T-helper 2 cell treated with Interferon-gamma antibody and Interleukin-4, amounts not matched to agents 5 μg/mL and 100 μg/mL, for 36 hours (primary cell): ENCODE results near the gene TGFBR3.

Source experiments
- DNase-seq: peaks from one replicate; pipeline ENCODE4 v3.0.0; 2021; ENCODE audit warnings: low spot score
- H3K27ac Mint-ChIP-seq: one replicate; pipeline ENCODE4 v1.8.0; 2021; ENCODE audit warnings: mild to moderate bottlenecking, mixed read lengths
- H3K27me3 Mint-ChIP-seq: one replicate; pipeline ENCODE4 v1.8.0; 2021; ENCODE audit warnings: low read depth, mixed read lengths
- H3K36me3 Mint-ChIP-seq: one replicate; pipeline ENCODE4 v1.8.0; 2021; ENCODE audit warnings: low read depth, mixed read lengths
- H3K4me1 Mint-ChIP-seq: one replicate; pipeline ENCODE4 v1.8.0; 2021; ENCODE audit warnings: low read depth, mixed read lengths
- H3K4me3 Mint-ChIP-seq: one replicate; pipeline ENCODE4 v1.8.0; 2022; ENCODE audit warnings: mild to moderate bottlenecking, moderate library complexity, mixed read lengths
- H3K9me3 Mint-ChIP-seq: one replicate; pipeline ENCODE4 v1.8.0; 2021; ENCODE audit warnings: mixed read lengths

TGFBR3 gene

DNA sequence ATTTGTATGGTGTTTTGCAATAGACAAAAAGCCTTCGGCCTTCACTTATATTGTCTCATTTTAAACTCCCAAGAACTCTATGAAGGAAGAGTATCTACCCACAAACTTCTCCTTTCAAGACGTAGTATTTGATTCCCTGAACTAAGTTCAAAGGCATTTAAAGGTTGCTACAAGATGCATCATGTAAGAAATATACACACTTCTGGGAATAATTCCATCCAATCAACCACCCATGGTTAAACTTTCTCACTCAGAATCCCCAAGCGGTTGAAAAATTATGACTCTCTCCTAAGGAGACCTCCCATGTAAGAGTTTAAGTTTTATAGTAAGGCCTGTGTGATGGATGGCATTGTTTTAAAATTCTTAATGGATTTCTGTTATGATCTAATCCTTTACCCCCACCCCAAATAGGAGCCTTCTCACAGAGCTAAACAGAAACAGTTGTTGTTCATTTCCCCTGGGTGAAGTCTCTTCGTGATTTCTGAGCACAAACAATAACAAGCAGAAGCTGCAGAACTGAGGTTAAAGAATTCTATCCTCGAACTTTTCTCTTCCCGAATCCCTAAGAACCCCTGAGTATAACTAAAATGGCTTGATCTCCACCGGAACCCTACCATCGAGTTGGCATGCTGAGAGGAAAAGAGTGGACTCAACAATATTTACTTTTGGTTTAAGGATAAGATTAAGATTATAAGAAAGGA lies 185.0 kb downstream of the TGFBR3 start:
- H3K4me3 Mint-ChIP-seq, result no peak overlapping the region
- H3K4me1 Mint-ChIP-seq, result peaks cover 42% of the 10 kb centered on the region
- no peak overlapping the region for H3K27ac Mint-ChIP-seq
- H3K9me3 Mint-ChIP-seq, result no peaks in the 10 kb centered on the region
- no peaks in the 10 kb centered on the region for H3K27me3 Mint-ChIP-seq
- DNase-seq, result no peak
- peaks cover 35% of the 10 kb centered on the region for H3K36me3 Mint-ChIP-seq

DNA sequence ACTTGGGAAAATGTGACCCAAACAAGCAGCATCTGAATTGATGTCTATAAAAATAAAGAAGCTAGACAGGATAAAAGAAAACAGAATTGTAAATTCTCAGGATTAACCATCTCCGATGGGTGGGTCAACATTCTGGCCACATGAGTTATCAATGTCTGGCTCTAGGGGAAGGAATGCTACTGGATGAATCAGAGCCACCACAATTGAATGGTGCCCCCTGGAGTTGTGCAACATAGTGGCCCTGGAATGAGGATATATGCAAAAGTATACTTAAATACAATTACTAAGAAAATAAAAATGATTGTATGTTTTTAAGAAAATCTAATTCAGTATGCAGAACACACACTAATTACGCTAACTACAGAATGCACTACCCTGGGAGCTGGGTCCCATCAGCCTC lies 185.6 kb downstream of the TGFBR3 start:
- Mint-ChIP-seq H3K4me1 (peaks cover 42% of the 10 kb centered on the region), H3K27me3 (no peaks in the 10 kb centered on the region), H3K4me3 (no peak overlapping the region), H3K36me3 (peaks cover 39% of the 10 kb centered on the region), H3K27ac (no peak overlapping the region), H3K9me3 (no peaks in the 10 kb centered on the region)
- DNase-seq, result no peak

DNA sequence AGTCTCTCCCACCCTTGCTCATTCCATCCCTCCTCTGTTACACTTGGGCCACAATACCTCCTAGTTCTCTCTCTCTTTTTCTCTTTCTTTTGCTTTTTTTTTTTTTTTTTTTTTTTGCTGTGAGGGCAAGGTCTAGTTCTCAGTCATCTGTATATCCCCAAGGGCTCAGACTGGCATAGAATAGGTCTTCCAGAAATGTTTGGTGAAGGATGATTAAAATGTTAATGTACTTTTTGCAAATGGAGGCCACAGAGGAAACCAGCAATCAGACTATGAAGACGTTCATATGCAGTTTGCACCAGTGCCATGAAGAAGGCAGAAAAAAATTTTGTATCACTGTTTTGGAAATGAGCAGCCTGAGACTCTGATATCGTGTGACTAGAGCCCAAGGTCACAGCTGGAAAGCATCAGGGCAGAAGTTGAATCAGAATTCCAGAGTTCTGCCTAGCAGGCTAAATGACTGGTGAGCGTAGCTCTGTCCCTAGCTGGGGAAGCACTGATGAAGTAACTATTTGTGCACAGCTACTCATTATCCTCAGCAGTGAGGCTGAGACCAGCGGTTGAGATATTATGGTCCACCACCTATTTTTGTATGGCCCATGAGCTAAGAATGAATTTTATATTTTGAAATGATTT lies 186.5 kb downstream of the TGFBR3 start:
- Mint-ChIP-seq H3K9me3 (no peaks in the 10 kb centered on the region), H3K4me3 (no peak overlapping the region), H3K4me1 (peaks cover 46% of the 10 kb centered on the region), H3K36me3 (peaks cover 45% of the 10 kb centered on the region), H3K27me3 (no peaks in the 10 kb centered on the region), H3K27ac (peak overlapping the region; percentile 51)
- DNase-seq, result no peak

DNA sequence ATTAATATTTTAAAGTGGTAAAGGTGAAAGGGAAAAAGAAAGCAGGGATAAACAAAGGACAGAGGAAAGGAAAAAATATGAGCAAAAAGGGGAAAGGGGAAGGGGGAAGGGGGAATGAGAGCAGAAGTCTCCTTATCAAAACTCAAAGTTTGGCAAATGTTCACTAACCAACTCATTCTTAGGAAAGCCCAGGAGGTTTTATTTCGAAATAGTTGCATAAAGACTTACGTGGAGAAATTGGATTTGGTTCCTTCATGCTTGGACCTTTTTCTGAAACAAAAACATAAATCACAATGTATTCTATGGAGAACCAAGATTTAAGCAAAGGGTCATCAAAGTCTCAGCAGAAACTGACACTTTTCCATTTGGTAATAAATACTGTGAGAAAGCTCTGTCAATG lies 188.1 kb downstream of the TGFBR3 start:
- H3K4me3 Mint-ChIP-seq, result peak overlapping the region; percentile 89
- H3K4me1 Mint-ChIP-seq, result peaks cover 52% of the 10 kb centered on the region
- no peaks in the 10 kb centered on the region for H3K27me3 Mint-ChIP-seq
- no peak for DNase-seq
- H3K27ac Mint-ChIP-seq, result peak overlapping the region; percentile 96
- peaks cover 50% of the 10 kb centered on the region for H3K36me3 Mint-ChIP-seq
- no peaks in the 10 kb centered on the region for H3K9me3 Mint-ChIP-seq

DNA sequence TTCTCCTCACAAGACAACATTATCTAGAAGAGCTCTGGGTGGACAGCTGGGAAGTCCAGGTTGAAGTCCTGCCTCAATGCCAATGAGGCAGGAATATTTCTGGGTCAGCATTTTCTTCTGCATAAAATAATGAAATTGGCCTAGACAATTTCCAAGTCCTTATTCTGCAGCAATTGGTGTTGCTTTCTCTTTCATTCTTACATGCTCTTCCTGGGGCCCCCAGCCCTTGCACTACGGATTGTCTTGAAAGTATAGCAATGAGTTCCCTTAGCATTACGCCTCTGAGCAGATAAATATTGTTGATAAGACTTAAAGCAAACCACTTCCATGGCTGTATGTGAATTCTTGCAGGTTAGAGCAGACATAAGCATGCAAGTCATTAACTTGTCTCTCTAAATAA lies 188.5 kb downstream of the TGFBR3 start:
- Mint-ChIP-seq H3K9me3 (no peaks in the 10 kb centered on the region), H3K27me3 (no peaks in the 10 kb centered on the region), H3K36me3 (peaks cover 52% of the 10 kb centered on the region), H3K27ac (peak overlapping the region; percentile 96), H3K4me3 (peak overlapping the region; percentile 89), H3K4me1 (peaks cover 52% of the 10 kb centered on the region)
- peak; percentile 79 for DNase-seq

DNA sequence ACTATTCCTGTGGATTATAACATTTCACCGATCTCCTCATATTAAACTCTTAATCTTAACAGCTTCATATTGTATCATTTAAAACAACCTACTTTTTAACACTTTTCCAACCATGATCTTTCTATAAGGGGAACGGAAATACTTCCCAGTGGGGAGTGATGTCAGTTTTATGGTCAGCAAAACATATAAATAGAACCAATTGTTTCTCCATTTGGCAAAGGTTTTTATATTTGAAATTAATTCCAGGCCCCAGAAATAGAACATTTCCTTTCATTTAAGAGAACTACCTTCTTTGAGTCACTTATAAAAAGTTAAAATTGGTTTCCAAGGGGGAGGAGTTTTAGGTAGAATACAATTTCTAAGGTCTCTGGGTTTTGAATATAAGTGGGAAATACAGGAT lies 189.6 kb downstream of the TGFBR3 start:
- Mint-ChIP-seq H3K4me3 (no peak overlapping the region), H3K4me1 (peaks cover 52% of the 10 kb centered on the region), H3K27me3 (no peaks in the 10 kb centered on the region), H3K27ac (no peak overlapping the region), H3K36me3 (peaks cover 50% of the 10 kb centered on the region), H3K9me3 (no peaks in the 10 kb centered on the region)
- DNase-seq, result no peak

DNA sequence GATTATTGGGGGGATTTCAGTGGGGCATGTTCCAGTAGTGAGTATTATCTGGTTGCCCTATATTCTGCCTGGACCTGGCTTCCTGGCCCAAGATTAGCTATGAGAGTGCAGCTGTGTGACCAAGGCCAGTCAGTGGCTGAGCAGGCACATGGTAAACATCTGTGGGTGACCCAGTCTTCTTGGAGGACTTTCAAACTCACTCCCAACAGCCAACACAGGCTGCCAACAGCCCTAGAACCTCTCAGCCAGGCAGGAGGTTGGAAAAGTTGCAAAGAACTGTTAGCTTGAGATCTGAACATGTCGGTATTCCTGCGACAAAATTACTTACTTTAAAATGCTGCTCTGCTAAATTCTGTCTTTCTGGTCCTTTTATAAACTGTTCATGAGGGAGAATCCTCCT lies 192.4 kb downstream of the TGFBR3 start:
- Mint-ChIP-seq H3K4me3 (no peak overlapping the region), H3K27ac (no peak overlapping the region), H3K9me3 (no peaks in the 10 kb centered on the region), H3K36me3 (peaks cover 43% of the 10 kb centered on the region), H3K27me3 (no peaks in the 10 kb centered on the region), H3K4me1 (peaks cover 36% of the 10 kb centered on the region)
- no peak for DNase-seq

DNA sequence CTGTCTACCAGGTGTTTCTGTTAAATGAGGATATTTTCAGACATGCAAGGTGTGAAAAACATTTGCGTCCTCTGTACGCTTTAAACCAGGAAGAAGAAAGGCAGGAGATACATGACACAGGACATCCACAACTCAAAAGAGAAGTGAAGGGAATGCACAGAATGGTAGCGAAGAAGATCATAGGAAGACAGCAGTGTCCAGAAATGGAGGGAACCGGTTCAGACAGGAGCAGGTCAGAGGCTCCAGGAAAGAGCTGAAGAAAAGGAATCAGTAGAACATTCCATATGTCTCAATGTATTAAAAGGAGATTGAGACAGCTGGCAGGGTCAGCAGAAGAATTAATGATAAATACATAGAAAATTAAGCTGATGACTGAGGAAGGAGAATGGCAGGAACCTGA lies 194.4 kb downstream of the TGFBR3 start:
- Mint-ChIP-seq H3K4me3 (no peak overlapping the region), H3K27ac (no peak overlapping the region), H3K9me3 (no peaks in the 10 kb centered on the region), H3K36me3 (peaks cover 45% of the 10 kb centered on the region), H3K4me1 (peaks cover 23% of the 10 kb centered on the region), H3K27me3 (no peaks in the 10 kb centered on the region)
- no peak for DNase-seq

DNA sequence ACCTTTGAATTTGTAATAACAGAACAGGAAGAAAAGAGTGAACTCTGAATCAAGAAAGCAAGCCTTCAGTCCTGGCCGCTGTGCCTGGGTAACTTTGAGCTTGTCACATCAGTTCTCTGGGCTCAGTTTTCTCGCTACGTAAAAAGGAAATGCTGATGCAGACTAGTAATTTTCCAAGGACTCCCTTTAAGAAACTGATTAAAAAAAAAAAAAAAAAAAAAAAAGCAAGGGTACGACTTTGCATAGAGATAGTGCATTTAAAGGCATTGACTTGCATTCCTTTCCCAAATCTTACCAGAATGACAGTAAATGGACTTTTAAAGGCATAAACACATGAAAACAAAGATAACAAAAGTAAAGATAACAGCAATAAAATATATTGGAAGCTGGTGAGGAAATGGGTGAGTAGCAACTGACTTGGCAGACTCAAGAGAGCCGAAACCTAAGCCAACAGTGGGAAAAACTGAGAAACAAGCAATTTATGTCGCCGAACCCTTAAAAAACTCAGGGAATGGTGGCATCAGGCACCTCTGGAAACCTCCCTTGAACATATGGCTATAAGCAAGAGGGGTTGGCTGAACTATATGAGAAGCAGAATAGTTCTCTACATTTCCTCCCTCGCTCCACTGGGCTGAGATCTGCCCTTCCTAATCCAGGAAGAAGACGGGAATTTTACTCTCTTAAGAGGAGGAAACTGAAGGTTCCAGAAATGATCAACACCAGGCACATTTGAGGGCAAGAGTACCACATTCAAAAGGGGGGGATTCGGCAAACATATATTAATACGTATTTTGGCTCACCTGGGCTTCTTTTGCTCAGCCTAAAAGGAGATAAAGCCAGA lies 196.1 kb downstream of the TGFBR3 start:
- no peak for DNase-seq
- peaks cover 42% of the 10 kb centered on the region for H3K36me3 Mint-ChIP-seq
- no peak overlapping the region for H3K27ac Mint-ChIP-seq
- no peak overlapping the region for H3K4me3 Mint-ChIP-seq
- no peaks in the 10 kb centered on the region for H3K27me3 Mint-ChIP-seq
- no peaks in the 10 kb centered on the region for H3K9me3 Mint-ChIP-seq
- peaks cover 22% of the 10 kb centered on the region for H3K4me1 Mint-ChIP-seq

DNA sequence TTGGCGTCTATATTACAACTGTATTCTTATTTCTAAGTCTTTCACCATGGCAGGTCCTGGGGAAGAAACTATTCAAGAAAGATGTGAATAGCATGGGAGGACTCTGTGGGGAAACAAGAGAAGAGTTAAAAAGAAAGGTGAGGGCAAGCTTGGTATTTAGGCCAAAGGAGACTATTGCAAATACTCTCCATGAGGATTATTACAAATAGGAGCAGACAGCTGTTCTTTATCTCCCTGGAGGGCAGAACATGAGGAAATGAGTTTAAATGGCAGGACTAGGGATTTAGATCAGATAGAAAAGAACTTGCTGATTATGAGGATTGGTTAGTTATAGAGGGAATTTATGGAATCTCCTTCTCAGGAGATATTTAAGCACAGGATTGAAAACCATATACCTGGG lies 198.5 kb downstream of the TGFBR3 start:
- Mint-ChIP-seq H3K27me3 (no peaks in the 10 kb centered on the region), H3K4me3 (no peak overlapping the region), H3K9me3 (no peaks in the 10 kb centered on the region), H3K27ac (no peak overlapping the region), H3K4me1 (peaks cover 27% of the 10 kb centered on the region), H3K36me3 (peaks cover 31% of the 10 kb centered on the region)
- DNase-seq, result no peak

DNA sequence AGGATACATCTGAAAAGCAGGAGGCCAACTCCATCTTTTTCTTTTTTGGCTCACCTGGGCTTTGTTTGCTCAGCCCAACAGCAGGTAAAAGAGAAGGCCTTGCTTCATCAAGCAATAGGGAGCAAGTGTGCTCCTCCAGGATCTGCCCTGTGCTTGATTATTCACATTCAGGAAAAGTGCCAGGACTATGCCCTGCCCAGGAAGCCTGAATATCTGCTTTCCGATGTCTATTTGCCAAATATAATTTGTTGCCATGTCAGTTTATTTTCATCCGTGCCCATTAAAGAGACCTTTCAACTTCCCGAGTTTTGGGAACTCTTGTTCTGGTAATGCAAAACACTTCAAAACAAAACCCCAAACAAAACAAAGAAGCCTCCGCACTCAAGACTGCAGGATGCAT lies 200.0 kb downstream of the TGFBR3 start:
- Mint-ChIP-seq H3K4me3 (no peak overlapping the region), H3K36me3 (peaks cover 32% of the 10 kb centered on the region), H3K4me1 (peaks cover 27% of the 10 kb centered on the region), H3K9me3 (no peaks in the 10 kb centered on the region), H3K27me3 (no peaks in the 10 kb centered on the region), H3K27ac (peak overlapping the region; percentile 21)
- DNase-seq, result no peak

DNA sequence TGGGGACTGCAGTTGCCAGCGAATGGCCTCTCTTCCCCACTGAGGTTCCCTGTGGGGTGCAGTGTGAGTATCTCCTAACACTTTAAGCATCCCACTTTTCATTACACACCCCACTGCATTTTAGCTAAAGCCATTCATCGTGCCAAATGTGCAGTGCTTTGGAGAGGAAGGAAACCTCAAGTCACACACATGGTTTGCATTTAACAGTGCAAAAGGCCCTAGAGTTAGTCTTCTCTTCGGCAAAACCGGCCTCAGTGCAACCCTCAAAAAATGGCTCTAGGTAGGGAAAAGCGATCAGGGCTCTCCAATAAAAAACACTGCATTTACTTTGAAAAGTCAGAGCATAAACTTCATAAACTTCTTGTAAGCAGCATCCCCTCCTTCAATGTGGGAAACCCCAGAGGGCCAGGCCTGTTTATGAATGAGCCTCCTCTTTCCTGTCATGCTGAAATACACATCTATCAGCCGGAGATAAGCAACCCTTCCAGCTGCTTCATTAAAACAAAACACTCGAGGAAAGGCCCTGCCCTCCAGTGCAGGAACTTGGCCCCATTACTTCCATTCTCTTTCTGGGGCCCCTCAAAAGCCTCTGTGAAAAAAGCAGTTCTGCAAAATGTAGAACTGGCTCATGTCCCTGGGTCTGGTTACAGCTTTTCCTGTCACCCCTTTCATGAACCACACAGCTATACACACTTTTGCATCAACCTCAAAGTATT lies 201.3 kb downstream of the TGFBR3 start:
- peak; percentile 20 for DNase-seq
- Mint-ChIP-seq H3K9me3 (no peaks in the 10 kb centered on the region), H3K27me3 (no peaks in the 10 kb centered on the region), H3K4me3 (peak overlapping the region; percentile 45), H3K36me3 (peaks cover 30% of the 10 kb centered on the region), H3K4me1 (peaks cover 33% of the 10 kb centered on the region), H3K27ac (peak overlapping the region; percentile 81)

DNA sequence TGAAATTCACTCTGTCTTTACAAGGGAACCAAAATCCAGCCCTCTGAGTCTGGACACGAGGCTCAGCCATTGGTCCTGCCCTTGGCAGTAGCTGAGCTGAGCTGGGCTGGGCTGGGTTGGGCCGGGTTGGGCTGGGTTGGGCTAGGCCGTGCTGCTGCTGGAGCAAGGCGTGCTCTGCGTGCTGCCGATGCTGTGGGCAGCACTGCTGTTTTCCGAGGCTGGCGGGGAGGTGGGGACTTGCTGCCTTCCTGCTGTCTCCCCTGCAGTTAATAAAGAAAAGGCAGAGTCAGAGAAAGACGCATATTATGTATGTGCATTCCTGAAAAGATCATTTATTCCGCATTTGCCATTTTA lies 202.4 kb downstream of the TGFBR3 start:
- H3K4me3 Mint-ChIP-seq, result no peak overlapping the region
- no peak overlapping the region for H3K27ac Mint-ChIP-seq
- DNase-seq, result no peak
- peaks cover 29% of the 10 kb centered on the region for H3K4me1 Mint-ChIP-seq
- H3K9me3 Mint-ChIP-seq, result no peaks in the 10 kb centered on the region
- no peaks in the 10 kb centered on the region for H3K27me3 Mint-ChIP-seq
- peaks cover 30% of the 10 kb centered on the region for H3K36me3 Mint-ChIP-seq
